Measurements from ENCODE around the gene KPNA4. TPM values are rescaled to one million over a fixed set of nuclear protein-coding genes. Genes with fewer than 3 reads are reported as not detected.

KPNA4 gene
- total and polyA plus RNA-seq, 2 experiments from 2014 or later = 17.4 to 33.1 TPM

DNA sequence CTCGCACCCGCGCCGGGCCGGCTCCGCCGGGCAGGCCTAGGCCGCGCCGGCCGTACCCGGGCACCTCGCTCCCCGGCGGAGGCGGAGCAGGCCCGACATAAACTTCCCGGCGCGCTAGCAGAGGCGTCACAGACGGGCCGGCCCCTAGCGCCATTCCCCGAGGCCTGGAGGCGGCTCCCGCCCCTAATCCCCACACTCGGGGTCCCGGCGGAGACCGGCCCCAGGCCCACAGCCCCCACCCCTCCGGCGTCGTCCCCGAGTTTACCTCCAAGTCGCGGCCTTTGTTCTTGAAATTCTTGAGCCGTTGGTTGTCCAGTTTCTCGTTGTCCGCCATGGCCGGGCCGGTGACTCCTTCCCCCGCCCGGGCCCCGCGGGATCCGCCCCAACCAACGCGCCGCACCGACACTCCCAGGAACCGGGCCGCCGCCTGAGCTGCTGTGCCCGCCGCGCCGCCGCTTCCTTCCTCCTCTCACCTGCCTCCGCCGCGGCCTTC lies 376 bp downstream of the KPNA4 start:
- Histone ChIP-seq H3K4me3 (peak overlapping the region; percentile 83), H3K79me2 (ENCODE audit: insufficient read depth) (peaks cover 69% of the 10 kb centered on the region), H3K4me2 (ENCODE audit: unreplicated experiment) (peak overlapping the region; percentile 69), H3K27ac (peak overlapping the region; percentile 97), H3K9me2 (ENCODE audit: insufficient read depth) (no peaks in the 10 kb centered on the region), H3K9ac (peak overlapping the region; percentile 94), H2AFZ (peak overlapping the region; percentile 57), H3K36me3 (ENCODE audit: low read depth) (no peaks in the 10 kb centered on the region), H3K4me1 (ENCODE audit: insufficient read depth) (peaks cover 51% of the 10 kb centered on the region), H3K27me3 (replicated peaks; ENCODE audit: insufficient read depth) (no peaks in the 10 kb centered on the region), H3K9me3 (ENCODE audit: low read depth) (no peaks in the 10 kb centered on the region), H3F3A (ENCODE audit: insufficient read depth) (peaks cover 18% of the 10 kb centered on the region), H4K20me1 (ENCODE audit: insufficient read depth) (peaks cover 31% of the 10 kb centered on the region; the same call in 1 of the 2 replicates)
- in situ Hi-C loops (cut with MboI) = no loop called here
- peak; percentile 86 for DNase-seq
- WGBS, 2 experiments (ENCODE audit: low coverage in 1 of 2, low lambda C conversion rate in 2 of 2, missing lambda C conversion rate in 2 of 2) = 1% methylated on average over 14 to 62 of the region's 62 CpGs
- TF ChIP-seq EZH2 (IDR thresholded peaks at IDR 0.05; ENCODE audit: insufficient read depth, poor library complexity, severe bottlenecking) (no peak), EZH2phosphoT487 (IDR thresholded peaks at IDR 0.05; ENCODE audit: insufficient read depth, low read depth) (no peak)

DNA sequence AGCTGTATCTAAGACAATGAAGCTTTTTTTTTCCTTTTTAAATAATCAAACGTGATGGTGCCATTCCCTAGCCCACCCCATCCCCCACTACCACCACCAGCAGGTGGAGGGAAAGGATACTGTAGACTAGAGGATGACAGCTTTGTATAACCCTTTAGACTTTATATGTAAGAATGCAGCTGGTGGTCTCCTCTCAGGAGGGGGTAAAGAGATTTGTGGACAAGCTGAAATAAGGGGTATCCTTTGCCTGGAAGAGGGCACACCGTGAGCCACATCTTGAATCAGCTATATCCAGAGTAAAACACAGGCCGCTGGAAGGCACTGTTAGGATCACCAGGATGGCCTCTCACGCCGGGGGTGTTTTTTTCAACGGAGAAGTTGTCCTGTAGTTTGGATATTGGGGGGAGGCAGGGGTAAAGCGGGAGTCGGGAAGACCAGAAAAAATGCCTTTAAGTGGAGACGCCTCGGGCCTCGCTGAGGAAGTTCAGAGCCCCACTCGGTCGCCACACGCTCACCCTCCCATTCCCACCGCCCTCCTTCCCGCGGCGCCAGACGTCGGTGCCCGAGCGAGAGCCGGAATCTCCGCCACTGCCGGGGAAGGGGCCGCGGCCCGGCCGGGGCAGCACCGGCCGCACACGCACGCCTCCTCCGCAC lies 986 bp downstream of the KPNA4 start:
- in situ Hi-C loops (cut with MboI) = no loop called here
- H3K27me3 ChIP-seq (replicated peaks; ENCODE audit: insufficient read depth) = no peaks in the 10 kb centered on the region
- no peaks in the 10 kb centered on the region for H3K36me3 ChIP-seq (ENCODE audit: low read depth)
- peaks cover 18% of the 10 kb centered on the region for H3F3A ChIP-seq (ENCODE audit: insufficient read depth)
- H3K9me3 ChIP-seq (ENCODE audit: low read depth) = no peaks in the 10 kb centered on the region
- H3K4me2 ChIP-seq (ENCODE audit: unreplicated experiment) = peak overlapping the region; percentile 93
- peaks cover 33% of the 10 kb centered on the region; the same call in 1 of the 2 replicates for H4K20me1 ChIP-seq (ENCODE audit: insufficient read depth)
- H3K9ac ChIP-seq = peak overlapping the region; percentile 94
- no peaks in the 10 kb centered on the region for H3K9me2 ChIP-seq (ENCODE audit: insufficient read depth)
- H3K79me2 ChIP-seq (ENCODE audit: insufficient read depth) = peaks cover 76% of the 10 kb centered on the region
- TF ChIP-seq EZH2phosphoT487 (IDR thresholded peaks at IDR 0.05; ENCODE audit: insufficient read depth, low read depth) (no peak), EZH2 (IDR thresholded peaks at IDR 0.05; ENCODE audit: insufficient read depth, poor library complexity, severe bottlenecking) (no peak)
- DNase-seq = peak; percentile 29
- 0 out of 2 replicates have a peak overlapping the region, but pooled peaks have one; percentile 33 for H2AFZ ChIP-seq
- peaks cover 58% of the 10 kb centered on the region for H3K4me1 ChIP-seq (ENCODE audit: insufficient read depth)
- peak overlapping the region; percentile 83 for H3K4me3 ChIP-seq
- WGBS, 2 experiments (ENCODE audit: low coverage in 1 of 2, low lambda C conversion rate in 2 of 2, missing lambda C conversion rate in 2 of 2) = 0 to 1% methylated on average over 14 to 28 of the region's 34 CpGs
- peak overlapping the region; percentile 97 for H3K27ac ChIP-seq

DNA sequence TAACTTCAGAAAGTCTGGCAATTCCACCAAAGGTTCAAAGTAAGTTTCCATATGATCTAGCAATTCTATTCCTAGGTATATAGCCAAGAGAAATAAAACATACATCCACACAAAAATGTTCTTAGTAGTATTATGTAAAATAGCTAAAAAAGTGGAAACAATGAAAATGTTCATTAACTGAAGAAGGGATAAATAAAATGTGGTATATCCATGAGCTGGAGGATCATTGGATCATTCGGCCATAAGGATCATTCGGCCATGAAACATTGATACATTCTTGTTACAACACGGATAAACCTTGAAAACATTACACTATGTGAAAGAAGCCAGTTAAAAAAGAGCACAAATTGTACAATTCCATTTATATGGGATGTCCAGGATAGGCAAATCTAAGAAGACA lies 2.4 kb downstream of the KPNA4 start:
- peaks cover 78% of the 10 kb centered on the region for H3K79me2 ChIP-seq (ENCODE audit: insufficient read depth)
- H3K27me3 ChIP-seq (replicated peaks; ENCODE audit: insufficient read depth) = no peaks in the 10 kb centered on the region
- peaks cover 18% of the 10 kb centered on the region for H3F3A ChIP-seq (ENCODE audit: insufficient read depth)
- no peak overlapping the region for H3K27ac ChIP-seq
- DNase-seq = no peak
- in situ Hi-C loops (cut with MboI) = no loop called here
- TF ChIP-seq EZH2 (IDR thresholded peaks at IDR 0.05; ENCODE audit: insufficient read depth, poor library complexity, severe bottlenecking) (no peak), EZH2phosphoT487 (IDR thresholded peaks at IDR 0.05; ENCODE audit: insufficient read depth, low read depth) (no peak)
- H3K4me3 ChIP-seq = peak overlapping the region; percentile 83
- peak overlapping the region; percentile 93 for H3K4me2 ChIP-seq (ENCODE audit: unreplicated experiment)
- H3K9me2 ChIP-seq (ENCODE audit: insufficient read depth) = no peaks in the 10 kb centered on the region
- WGBS, 2 experiments (ENCODE audit: low coverage in 1 of 2, low lambda C conversion rate in 2 of 2, missing lambda C conversion rate in 2 of 2) = 71 to 73% methylated on average over 3 of the region's 3 CpGs
- no peak overlapping the region for H2AFZ ChIP-seq
- H3K9me3 ChIP-seq (ENCODE audit: low read depth) = no peaks in the 10 kb centered on the region
- no peaks in the 10 kb centered on the region for H3K36me3 ChIP-seq (ENCODE audit: low read depth)
- H3K9ac ChIP-seq = peak overlapping the region; percentile 94; the same call in 1 of the 2 replicates
- peaks cover 44% of the 10 kb centered on the region for H4K20me1 ChIP-seq (ENCODE audit: insufficient read depth)
- H3K4me1 ChIP-seq (ENCODE audit: insufficient read depth) = peaks cover 63% of the 10 kb centered on the region

DNA sequence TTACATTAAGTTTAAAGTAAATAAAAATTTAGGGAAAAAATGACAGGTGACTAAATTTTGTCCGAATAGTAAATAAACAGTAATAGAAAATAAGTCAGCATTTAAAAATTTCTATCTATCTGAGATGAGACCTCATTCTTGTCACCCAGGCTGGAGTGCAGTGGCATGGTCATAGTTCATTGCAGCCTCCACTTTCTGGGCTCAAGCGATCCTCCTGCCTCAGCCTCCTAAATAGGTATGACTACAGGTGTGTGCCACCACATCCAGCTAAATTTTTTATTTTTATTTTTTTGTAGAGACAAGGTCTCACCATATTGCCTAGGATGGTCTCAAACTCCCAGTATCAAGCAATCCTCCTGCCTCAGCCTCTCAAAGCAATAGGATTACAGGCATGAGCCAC lies 7.8 kb downstream of the KPNA4 start:
- Histone ChIP-seq H2AFZ (no peak overlapping the region), H3K79me2 (ENCODE audit: insufficient read depth) (peaks cover 100% of the 10 kb centered on the region), H3K4me3 (no peak overlapping the region), H3K4me2 (ENCODE audit: unreplicated experiment) (no peak overlapping the region), H3K27me3 (replicated peaks; ENCODE audit: insufficient read depth) (no peaks in the 10 kb centered on the region), H3K9me2 (ENCODE audit: insufficient read depth) (no peaks in the 10 kb centered on the region; the same call in 1 of the 2 replicates), H3K4me1 (ENCODE audit: insufficient read depth) (peaks cover 37% of the 10 kb centered on the region), H3F3A (ENCODE audit: insufficient read depth) (no peaks in the 10 kb centered on the region), H3K9ac (no peak overlapping the region), H4K20me1 (ENCODE audit: insufficient read depth) (peaks cover 51% of the 10 kb centered on the region), H3K9me3 (ENCODE audit: low read depth) (no peaks in the 10 kb centered on the region), H3K36me3 (ENCODE audit: low read depth) (no peaks in the 10 kb centered on the region), H3K27ac (no peak overlapping the region)
- no peak for TF ChIP-seq EZH2 (IDR thresholded peaks at IDR 0.05; ENCODE audit: insufficient read depth, poor library complexity, severe bottlenecking)
- TF ChIP-seq EZH2phosphoT487 (IDR thresholded peaks at IDR 0.05; ENCODE audit: insufficient read depth, low read depth) = no peak
- no peak for DNase-seq
- 98 to 100% methylated on average over 2 of the region's 2 CpGs for WGBS, 2 experiments (ENCODE audit: low coverage in 1 of 2, low lambda C conversion rate in 2 of 2, missing lambda C conversion rate in 2 of 2)
- in situ Hi-C loops (cut with MboI) = no loop called here

All from GM23248 (cell line).